Neural cell (in vitro differentiated cells): ENCODE results near the gene CPT1A. TPM values are rescaled to one million over a fixed set of nuclear protein-coding genes. Genes with fewer than 3 reads are reported as not detected.

ENCODE experiments used
- H2AFZ ChIP-seq: fragments of 200-600, 300-800 bp; sonication (generic), shearing (Covaris generic); 2 replicates; pipeline ENCODE4 v1.6.0; 2014; ENCODE audit warnings: low read depth, mild to moderate bottlenecking, antibody characterized with exemption, low read length, moderate library complexity
- H3F3A ChIP-seq: fragments of 200-600 bp; shearing (Covaris generic); 2 replicates; pipeline ENCODE4 v1.6.1; 2016; ENCODE audit warnings: mild to moderate bottlenecking, moderate library complexity, mixed read lengths, antibody characterized with exemption, low read length; ENCODE audit not compliant: insufficient read depth, poor library complexity, severe bottlenecking
- H3K27ac ChIP-seq: fragments of 200-600, 300-800 bp; sonication (generic), shearing (Covaris generic); 2 replicates; pipeline ENCODE4 v1.5.1; 2014; ENCODE audit warnings: mild to moderate bottlenecking, low read length, moderate library complexity
- H3K27me3 ChIP-seq: fragments of 300-800, 200-600 bp; sonication (generic), shearing (Covaris generic); 2 replicates; pipeline ENCODE4 v1.6.0; 2014; ENCODE audit warnings: mild to moderate bottlenecking, low read depth, low read length, moderate library complexity; ENCODE audit not compliant: insufficient read depth
- H3K36me3 ChIP-seq: fragments of 300-800, 200-600 bp; sonication (generic), shearing (Covaris generic); 2 replicates; pipeline ENCODE4 v1.5.1; 2014; ENCODE audit warnings: mild to moderate bottlenecking, antibody characterized with exemption, low read length, moderate library complexity; ENCODE audit not compliant: insufficient read depth
- H3K4me2 ChIP-seq: fragments of 300-800, 200-600 bp; sonication (generic), shearing (Covaris generic); 2 replicates; pipeline ENCODE4 v1.6.0; 2014; ENCODE audit warnings: mild to moderate bottlenecking, low read length
- H3K4me3 ChIP-seq: fragments of 300-800, 200-600 bp; sonication (generic), shearing (Covaris generic); 2 replicates; pipeline ENCODE4 v1.5.1; 2014; ENCODE audit warnings: mild to moderate bottlenecking, low read length, moderate library complexity
- H3K79me2 ChIP-seq: fragments of 200-600 bp; shearing (Covaris generic); replicated peaks from 2 replicates; pipeline ENCODE4 v1.6.0; 2014; ENCODE audit warnings: mild to moderate bottlenecking, low read length, moderate library complexity; ENCODE audit not compliant: insufficient read depth
- H3K9ac ChIP-seq: fragments of 300-800, 200-600 bp; sonication (generic), shearing (Covaris generic); 2 replicates; pipeline ENCODE4 v1.6.1; 2016; ENCODE audit warnings: mild to moderate bottlenecking, low read length, mixed read lengths
- H3K9me2 ChIP-seq: fragments of 200-600 bp; shearing (Covaris generic); 2 replicates; pipeline ENCODE4 v1.6.1; 2016; ENCODE audit warnings: mild to moderate bottlenecking, low read length, mixed read lengths; ENCODE audit not compliant: insufficient read depth
- H3K9me3 ChIP-seq: fragments of 200-600, 300-800 bp; sonication (generic), shearing (Covaris generic); 2 replicates; pipeline ENCODE4 v1.6.1; 2016; ENCODE audit warnings: mild to moderate bottlenecking, mixed run types, low read length, moderate library complexity, mixed read lengths
- H4K20me1 ChIP-seq: fragments of 200-600 bp; shearing (Covaris generic); 2 replicates; pipeline ENCODE4 v1.6.1; 2016; ENCODE audit warnings: mild to moderate bottlenecking, mixed run types; ENCODE audit not compliant: insufficient read depth
- EP300 ChIP-seq: fragments of 450-650 bp; conservative IDR thresholded peaks from 2 replicates; pipeline ENCODE4 v1.6.1; 2014; ENCODE audit warnings: antibody characterized with exemption, mild to moderate bottlenecking, moderate library complexity; ENCODE audit not compliant: poor library complexity, severe bottlenecking
- EZH2 ChIP-seq: fragments of 200-600, 300-800 bp; shearing (Covaris generic), sonication (generic); IDR thresholded peaks from 2 replicates; pipeline ENCODE4 v1.6.1; 2014; ENCODE audit warnings: antibody characterized with exemption, low read length, borderline replicate concordance, mild to moderate bottlenecking; ENCODE audit not compliant: insufficient read depth, poor library complexity, severe bottlenecking
- MXI1 ChIP-seq: fragments of 450-650 bp; conservative IDR thresholded peaks from 2 replicates; pipeline ENCODE4 v1.6.1; 2014; ENCODE audit warnings: antibody characterized with exemption, mild to moderate bottlenecking; ENCODE audit not compliant: poor library complexity, severe bottlenecking
- POLR2AphosphoS5 ChIP-seq: IDR thresholded peaks from 2 replicates; pipeline ENCODE4 v1.6.1; 2012
- RAD21 ChIP-seq: fragments of 450-650 bp; conservative IDR thresholded peaks from 2 replicates; pipeline ENCODE4 v1.6.1; 2014; ENCODE audit warnings: antibody characterized with exemption, mild to moderate bottlenecking, moderate library complexity
- SMC3 ChIP-seq: fragments of 450-650 bp; conservative IDR thresholded peaks from 2 replicates; pipeline ENCODE4 v1.6.1; 2014; ENCODE audit warnings: antibody characterized with exemption, mild to moderate bottlenecking, moderate library complexity; ENCODE audit not compliant: poor library complexity
- TAF1 ChIP-seq: IDR thresholded peaks from 2 replicates; pipeline ENCODE4 v1.6.1; 2012; ENCODE audit warnings: low read depth
- polyA plus RNA-seq: library from polyadenylated mRNA; depleted of rRNA; stranded (reverse); fragments of >200 nt; gene quantifications from 2 replicates; pipeline ENCODE4 v1.2.3, GENCODE V29; 2014
- TF ChIP-seq, protein P1 (sequence below): fragments of 450-650 bp; IDR thresholded peaks from 2 replicates; pipeline ENCODE4 v1.5.1; 2014; ENCODE audit warnings: antibody characterized with exemption, mild to moderate bottlenecking, moderate library complexity; ENCODE audit not compliant: poor library complexity, severe bottlenecking
- TF ChIP-seq, protein P2 (sequence below): IDR thresholded peaks from 2 replicates; pipeline ENCODE4 v1.6.1; 2012; ENCODE audit warnings: borderline replicate concordance

CPT1A gene
- polyA plus RNA-seq, 1 donor from 2014 or later, result 0.35 TPM

DNA sequence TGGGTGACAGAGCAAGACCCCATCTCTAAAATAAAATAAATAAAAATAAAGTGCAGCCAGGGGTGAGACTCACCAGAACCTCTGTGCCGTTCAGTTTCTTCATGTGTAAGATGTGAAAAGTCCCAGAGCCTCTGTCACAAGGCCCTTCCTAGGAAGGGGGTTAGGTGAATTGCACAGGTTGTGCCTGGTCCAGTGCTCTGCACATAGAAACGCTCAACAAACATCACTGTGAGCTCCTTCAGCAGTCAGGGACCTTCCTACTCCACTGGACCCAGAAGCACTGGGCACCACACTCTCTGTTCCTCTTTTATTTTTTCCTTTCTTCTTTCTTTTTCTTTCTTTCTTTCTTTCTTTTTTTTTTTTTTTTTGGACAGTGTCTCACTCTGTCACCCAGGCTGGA lies 39.6 kb upstream of the CPT1A start:
- Histone ChIP-seq H3K9me2 (no peaks in the 10 kb centered on the region), H3K27me3 (no peaks in the 10 kb centered on the region), H3K9me3 (no peaks in the 10 kb centered on the region), H3K36me3 (no peaks in the 10 kb centered on the region), H3K9ac (no peak overlapping the region), H3K4me3 (no peak overlapping the region), H3F3A (no peaks in the 10 kb centered on the region), H3K27ac (no peak overlapping the region), H3K4me2 (no peak overlapping the region), H4K20me1 (no peaks in the 10 kb centered on the region), H2AFZ (no peak overlapping the region), H3K79me2 (no peaks in the 10 kb centered on the region)
- no peak for TF ChIP-seq MXI1
- TF ChIP-seq TAF1, result no peak
- TF ChIP-seq, protein P1, sequence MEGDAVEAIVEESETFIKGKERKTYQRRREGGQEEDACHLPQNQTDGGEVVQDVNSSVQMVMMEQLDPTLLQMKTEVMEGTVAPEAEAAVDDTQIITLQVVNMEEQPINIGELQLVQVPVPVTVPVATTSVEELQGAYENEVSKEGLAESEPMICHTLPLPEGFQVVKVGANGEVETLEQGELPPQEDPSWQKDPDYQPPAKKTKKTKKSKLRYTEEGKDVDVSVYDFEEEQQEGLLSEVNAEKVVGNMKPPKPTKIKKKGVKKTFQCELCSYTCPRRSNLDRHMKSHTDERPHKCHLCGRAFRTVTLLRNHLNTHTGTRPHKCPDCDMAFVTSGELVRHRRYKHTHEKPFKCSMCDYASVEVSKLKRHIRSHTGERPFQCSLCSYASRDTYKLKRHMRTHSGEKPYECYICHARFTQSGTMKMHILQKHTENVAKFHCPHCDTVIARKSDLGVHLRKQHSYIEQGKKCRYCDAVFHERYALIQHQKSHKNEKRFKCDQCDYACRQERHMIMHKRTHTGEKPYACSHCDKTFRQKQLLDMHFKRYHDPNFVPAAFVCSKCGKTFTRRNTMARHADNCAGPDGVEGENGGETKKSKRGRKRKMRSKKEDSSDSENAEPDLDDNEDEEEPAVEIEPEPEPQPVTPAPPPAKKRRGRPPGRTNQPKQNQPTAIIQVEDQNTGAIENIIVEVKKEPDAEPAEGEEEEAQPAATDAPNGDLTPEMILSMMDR, result no peak
- TF ChIP-seq POLR2AphosphoS5, result no peak
- no peak for TF ChIP-seq EZH2
- no peak for TF ChIP-seq EP300
- TF ChIP-seq SMC3, result no peak
- no peak for TF ChIP-seq RAD21
- TF ChIP-seq, protein P2, sequence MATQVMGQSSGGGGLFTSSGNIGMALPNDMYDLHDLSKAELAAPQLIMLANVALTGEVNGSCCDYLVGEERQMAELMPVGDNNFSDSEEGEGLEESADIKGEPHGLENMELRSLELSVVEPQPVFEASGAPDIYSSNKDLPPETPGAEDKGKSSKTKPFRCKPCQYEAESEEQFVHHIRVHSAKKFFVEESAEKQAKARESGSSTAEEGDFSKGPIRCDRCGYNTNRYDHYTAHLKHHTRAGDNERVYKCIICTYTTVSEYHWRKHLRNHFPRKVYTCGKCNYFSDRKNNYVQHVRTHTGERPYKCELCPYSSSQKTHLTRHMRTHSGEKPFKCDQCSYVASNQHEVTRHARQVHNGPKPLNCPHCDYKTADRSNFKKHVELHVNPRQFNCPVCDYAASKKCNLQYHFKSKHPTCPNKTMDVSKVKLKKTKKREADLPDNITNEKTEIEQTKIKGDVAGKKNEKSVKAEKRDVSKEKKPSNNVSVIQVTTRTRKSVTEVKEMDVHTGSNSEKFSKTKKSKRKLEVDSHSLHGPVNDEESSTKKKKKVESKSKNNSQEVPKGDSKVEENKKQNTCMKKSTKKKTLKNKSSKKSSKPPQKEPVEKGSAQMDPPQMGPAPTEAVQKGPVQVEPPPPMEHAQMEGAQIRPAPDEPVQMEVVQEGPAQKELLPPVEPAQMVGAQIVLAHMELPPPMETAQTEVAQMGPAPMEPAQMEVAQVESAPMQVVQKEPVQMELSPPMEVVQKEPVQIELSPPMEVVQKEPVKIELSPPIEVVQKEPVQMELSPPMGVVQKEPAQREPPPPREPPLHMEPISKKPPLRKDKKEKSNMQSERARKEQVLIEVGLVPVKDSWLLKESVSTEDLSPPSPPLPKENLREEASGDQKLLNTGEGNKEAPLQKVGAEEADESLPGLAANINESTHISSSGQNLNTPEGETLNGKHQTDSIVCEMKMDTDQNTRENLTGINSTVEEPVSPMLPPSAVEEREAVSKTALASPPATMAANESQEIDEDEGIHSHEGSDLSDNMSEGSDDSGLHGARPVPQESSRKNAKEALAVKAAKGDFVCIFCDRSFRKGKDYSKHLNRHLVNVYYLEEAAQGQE, result no peak

DNA sequence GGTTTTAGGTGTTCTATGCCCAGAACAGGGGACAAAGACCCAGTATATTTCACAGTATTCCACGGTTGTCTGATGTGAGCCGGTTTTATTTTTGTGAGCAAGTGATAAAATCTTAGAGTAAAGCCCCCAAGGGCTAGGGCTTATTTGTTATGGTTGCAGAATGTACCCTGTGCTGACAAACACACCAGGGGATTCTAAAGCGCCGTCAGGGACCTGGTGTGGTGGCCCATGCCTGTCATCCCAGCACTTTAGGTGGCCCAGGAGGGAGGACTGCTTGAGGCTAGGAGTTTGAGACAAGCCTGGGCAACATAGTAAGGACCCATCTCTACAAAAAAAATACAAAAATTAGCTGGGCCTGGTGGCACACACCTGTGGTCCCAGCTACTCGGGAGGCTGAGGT lies 39.1 kb upstream of the CPT1A start:
- no peaks in the 10 kb centered on the region for H3K36me3 ChIP-seq
- H2AFZ ChIP-seq, result no peak overlapping the region
- no peak overlapping the region for H3K9ac ChIP-seq
- no peaks in the 10 kb centered on the region for H3K9me3 ChIP-seq
- H3K4me3 ChIP-seq, result no peak overlapping the region
- no peaks in the 10 kb centered on the region for H3K79me2 ChIP-seq
- no peaks in the 10 kb centered on the region for H4K20me1 ChIP-seq
- no peaks in the 10 kb centered on the region for H3K27me3 ChIP-seq
- H3K27ac ChIP-seq, result no peak overlapping the region
- no peaks in the 10 kb centered on the region for H3K9me2 ChIP-seq
- TF ChIP-seq TAF1 (no peak), POLR2AphosphoS5 (no peak), MXI1 (no peak), SMC3 (no peak), EP300 (no peak), RAD21 (no peak), EZH2 (no peak)
- TF ChIP-seq, protein P1, result no peak
- TF ChIP-seq, protein P2, result no peak
- H3F3A ChIP-seq, result no peaks in the 10 kb centered on the region
- H3K4me2 ChIP-seq, result no peak overlapping the region
